Kidney epithelial cell (primary cell): ENCODE data around the gene PYDC1. TPM values are rescaled to one million over a fixed set of nuclear protein-coding genes. Genes with fewer than 3 reads are reported as not detected.
A peak's percentile ranks its signal among the peaks of the same experiment; 100 is the strongest.
"Not testable (repeated sequence)": the region's sequence is repeated elsewhere in the genome, so short reads cannot be mapped to it uniquely, and the experiment has no call there.

Experiments
- DNase-seq: peaks from one replicate; pipeline ENCODE4 v3.0.0-alpha.2; 2010; ENCODE audit warnings: low read depth
- H3K27me3 ChIP-seq: 2 replicates; pipeline ENCODE4 v1.6.0; 2011; ENCODE audit warnings: low read length; ENCODE audit not compliant: control insufficient read depth, insufficient read depth
- H3K36me3 ChIP-seq: 2 replicates; pipeline ENCODE4 v1.5.1; 2011; ENCODE audit warnings: low read length; ENCODE audit not compliant: control insufficient read depth, insufficient read depth
- H3K4me3 ChIP-seq: 2 replicates; pipeline ENCODE4 v1.5.1; 2011; ENCODE audit warnings: low read depth, mild to moderate bottlenecking, control low read depth, low read length
- total RNA-seq: library from RNA; depleted of rRNA; stranded (reverse); fragments of >200 nt; gene quantifications from 2 replicates; pipeline ENCODE4 v1.2.3, GENCODE V29; 2015
- TF ChIP-seq, protein P1 (sequence below): IDR thresholded peaks from 2 replicates; pipeline ENCODE4 v1.5.1; 2011; ENCODE audit warnings: mild to moderate bottlenecking, moderate library complexity, low read length, control low read depth, inconsistent platforms; ENCODE audit not compliant: insufficient read depth, poor library complexity, severe bottlenecking

PYDC1 gene
- total RNA-seq, 1 donor from 2014 or later = not detected

DNA sequence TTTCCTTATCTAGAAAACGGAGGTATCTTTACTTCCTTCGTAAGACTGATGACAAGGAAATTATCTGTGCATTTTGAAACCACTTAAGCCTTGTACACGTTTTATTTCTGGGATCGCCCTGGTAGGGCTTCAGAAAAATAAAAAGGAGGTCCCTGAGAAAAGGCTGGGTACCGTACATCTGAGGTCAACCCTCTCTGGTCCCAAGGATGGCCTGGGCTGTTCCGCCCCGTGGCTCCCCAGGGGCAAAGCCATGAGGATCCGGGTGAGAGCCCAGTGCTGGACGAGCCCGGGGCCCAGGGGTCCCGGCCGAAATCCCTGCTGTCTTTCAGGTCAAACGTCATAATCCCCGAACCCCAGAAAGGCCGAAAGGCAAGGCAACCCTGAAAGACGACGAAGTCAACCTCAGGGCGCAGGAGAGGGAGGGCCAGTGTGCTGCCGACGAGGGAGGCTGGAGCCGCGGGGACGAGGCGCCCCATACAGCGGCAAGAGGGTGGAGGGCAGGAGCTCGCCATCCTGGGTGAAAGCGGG is 37.7 kb downstream of the PYDC1 start:
- no peaks in the 10 kb centered on the region for H3K27me3 ChIP-seq
- H3K4me3 ChIP-seq = peak overlapping the region; percentile 63
- no peaks in the 10 kb centered on the region for H3K36me3 ChIP-seq
- DNase-seq = no peak
- TF ChIP-seq, protein P1, sequence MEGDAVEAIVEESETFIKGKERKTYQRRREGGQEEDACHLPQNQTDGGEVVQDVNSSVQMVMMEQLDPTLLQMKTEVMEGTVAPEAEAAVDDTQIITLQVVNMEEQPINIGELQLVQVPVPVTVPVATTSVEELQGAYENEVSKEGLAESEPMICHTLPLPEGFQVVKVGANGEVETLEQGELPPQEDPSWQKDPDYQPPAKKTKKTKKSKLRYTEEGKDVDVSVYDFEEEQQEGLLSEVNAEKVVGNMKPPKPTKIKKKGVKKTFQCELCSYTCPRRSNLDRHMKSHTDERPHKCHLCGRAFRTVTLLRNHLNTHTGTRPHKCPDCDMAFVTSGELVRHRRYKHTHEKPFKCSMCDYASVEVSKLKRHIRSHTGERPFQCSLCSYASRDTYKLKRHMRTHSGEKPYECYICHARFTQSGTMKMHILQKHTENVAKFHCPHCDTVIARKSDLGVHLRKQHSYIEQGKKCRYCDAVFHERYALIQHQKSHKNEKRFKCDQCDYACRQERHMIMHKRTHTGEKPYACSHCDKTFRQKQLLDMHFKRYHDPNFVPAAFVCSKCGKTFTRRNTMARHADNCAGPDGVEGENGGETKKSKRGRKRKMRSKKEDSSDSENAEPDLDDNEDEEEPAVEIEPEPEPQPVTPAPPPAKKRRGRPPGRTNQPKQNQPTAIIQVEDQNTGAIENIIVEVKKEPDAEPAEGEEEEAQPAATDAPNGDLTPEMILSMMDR = no peak

DNA sequence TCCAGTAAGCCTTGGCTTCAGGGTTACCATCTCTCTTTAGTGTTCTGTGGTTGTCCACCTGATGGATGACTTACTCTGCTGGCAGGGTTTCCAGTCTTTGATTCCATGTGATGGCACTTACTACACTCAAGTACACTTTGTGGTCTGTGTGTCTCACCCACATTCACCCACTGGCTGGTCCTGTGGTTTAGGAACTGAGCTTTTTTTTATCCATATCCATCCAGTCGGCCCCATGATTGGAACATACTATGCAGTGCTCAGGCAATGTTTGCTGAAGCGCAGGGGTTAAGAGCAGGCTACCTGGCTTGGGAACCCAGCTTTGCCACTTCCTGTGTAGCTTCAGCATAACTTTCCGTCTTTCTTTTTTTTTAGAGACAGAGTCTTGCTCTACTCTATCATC is 39.8 kb downstream of the PYDC1 start:
- no peak overlapping the region for H3K4me3 ChIP-seq
- TF ChIP-seq, protein P1 = no peak
- peak; percentile 89 for DNase-seq
- no peaks in the 10 kb centered on the region for H3K27me3 ChIP-seq
- H3K36me3 ChIP-seq = no peaks in the 10 kb centered on the region

DNA sequence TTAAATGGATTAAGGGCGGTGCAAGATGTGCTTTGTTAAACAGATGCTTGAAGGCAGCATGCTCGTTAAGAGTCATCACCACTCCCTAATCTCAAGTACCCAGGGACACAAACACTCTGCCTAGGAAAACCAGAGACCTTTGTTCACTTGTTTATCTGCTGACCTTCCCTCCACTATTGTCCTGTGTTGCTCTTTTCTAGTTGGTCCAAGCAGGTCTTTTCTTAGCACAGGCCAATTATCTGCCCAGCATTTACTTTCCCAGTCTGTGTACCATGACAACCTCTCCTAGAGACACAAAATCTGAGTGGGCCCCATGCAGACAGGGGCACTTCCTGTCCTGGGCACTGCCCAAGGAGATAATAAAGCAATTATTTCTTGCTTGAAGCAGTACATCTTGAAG is 46.9 kb downstream of the PYDC1 start:
- not testable (repeated sequence) for DNase-seq, H3K4me3 ChIP-seq, H3K36me3 ChIP-seq, H3K27me3 ChIP-seq

DNA sequence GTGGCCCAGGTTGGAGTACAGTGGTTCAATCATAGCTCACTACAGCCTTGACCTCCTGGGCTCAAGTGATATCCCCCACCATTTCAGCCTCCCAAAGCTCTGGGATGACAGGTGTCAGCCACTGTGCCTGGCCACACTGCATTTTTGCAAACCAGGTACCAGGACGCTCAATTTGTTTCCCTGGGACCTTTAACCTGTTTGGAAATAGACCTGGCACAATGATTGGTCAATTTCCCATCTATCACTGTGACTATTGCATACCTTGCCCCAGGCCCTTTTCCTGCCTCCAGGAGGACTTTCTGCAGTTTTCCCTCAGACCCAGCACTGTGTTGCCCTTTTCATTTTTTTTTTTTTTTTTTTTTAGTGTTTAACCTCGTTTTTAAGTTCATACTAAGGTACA is 48.1 kb downstream of the PYDC1 start:
- no peaks in the 10 kb centered on the region for H3K36me3 ChIP-seq
- no peak for DNase-seq
- TF ChIP-seq, protein P1 = no peak
- no peaks in the 10 kb centered on the region for H3K27me3 ChIP-seq
- no peak overlapping the region for H3K4me3 ChIP-seq

DNA sequence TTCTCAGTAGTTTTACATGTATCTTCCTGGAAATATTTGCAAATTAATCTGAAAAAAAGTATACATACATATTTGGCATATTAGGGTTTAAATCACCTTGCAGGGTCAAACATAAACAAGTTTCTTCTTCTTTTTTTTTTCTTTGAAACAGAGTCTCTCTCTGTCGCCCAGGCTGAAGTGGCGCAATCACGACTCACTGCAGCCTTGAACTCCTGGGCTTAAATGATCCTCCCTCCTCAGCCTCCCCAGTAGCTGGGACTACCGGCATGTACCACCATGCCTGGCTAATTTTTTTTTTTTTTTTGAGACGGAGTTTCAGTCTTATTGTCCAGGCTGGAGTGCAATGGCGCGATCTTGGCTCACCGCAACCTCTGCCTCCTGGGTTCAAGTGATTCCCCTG is 49.6 kb downstream of the PYDC1 start:
- DNase-seq = no peak
- TF ChIP-seq, protein P1 = no peak
- Histone ChIP-seq H3K36me3 (no peaks in the 10 kb centered on the region), H3K27me3 (no peaks in the 10 kb centered on the region), H3K4me3 (no peak overlapping the region)

Other genes starting within 250 kb of the PYDC1 start
- gene HSD3B7, start 231.9 kb downstream of the PYDC1 start, total RNA-seq = 11.5 and 13.8 TPM in 2 replicates
- gene STX1B, start 206.5 kb downstream of the PYDC1 start, total RNA-seq = 0.07 and 0.29 TPM in 2 replicates
- 26.3 and 28.0 TPM in 2 replicates for gene STX4, start 183.6 kb downstream of the PYDC1 start, total RNA-seq
- gene ZNF668, start 142.9 kb downstream of the PYDC1 start, total RNA-seq = 23.1 and 27.8 TPM in 2 replicates
- gene ZNF646, start 142.7 kb downstream of the PYDC1 start, total RNA-seq = 17.8 and 19.0 TPM in 2 replicates
- 1.6 and 2.1 TPM in 2 replicates for gene PRSS53, start 128.2 kb downstream of the PYDC1 start, total RNA-seq
- 123 and 139 TPM in 2 replicates for gene VKORC1, start 122.3 kb downstream of the PYDC1 start, total RNA-seq
- 50.9 and 59.6 TPM in 2 replicates for gene BCKDK, start 108.7 kb downstream of the PYDC1 start, total RNA-seq
- gene KAT8, start 99.5 kb downstream of the PYDC1 start, total RNA-seq = 48.7 and 54.9 TPM in 2 replicates
- gene PRSS8, start 81.4 kb downstream of the PYDC1 start, total RNA-seq = 146 and 169 TPM in 2 replicates
- 0.55 and 1.5 TPM in 2 replicates for gene PRSS36, start 67.1 kb downstream of the PYDC1 start, total RNA-seq
- 71.9 and 83.1 TPM in 2 replicates for gene FUS, start 37.0 kb downstream of the PYDC1 start, total RNA-seq
- 38.5 and 38.6 TPM in 2 replicates for gene PYCARD, start 14.4 kb downstream of the PYDC1 start, total RNA-seq
- not detected in 2 replicates for gene TRIM72, start 3.0 kb downstream of the PYDC1 start, total RNA-seq
- gene ITGAM, start 42.8 kb upstream of the PYDC1 start, total RNA-seq = 0.21 and 0.82 TPM in 2 replicates
- gene ITGAX, start 138.0 kb upstream of the PYDC1 start, total RNA-seq = 0.04 and 0.14 TPM in 2 replicates
- gene ITGAD, start 176.2 kb upstream of the PYDC1 start, total RNA-seq = not detected in 2 replicates
- gene COX6A2, start 211.2 kb upstream of the PYDC1 start, total RNA-seq = not detected in 2 replicates
- gene ZNF843, start 225.7 kb upstream of the PYDC1 start, total RNA-seq = 0.89 and 3.2 TPM in 2 replicates
- gene ARMC5, start 242.4 kb upstream of the PYDC1 start, total RNA-seq = 18.7 and 23.2 TPM in 2 replicates